HUES6 (cell line): Measurements from ENCODE around the gene SKIL.

Experiments used
- H3K27ac ChIP-seq: 2 replicates; pipeline ENCODE4 v1.7.0; 2013; ENCODE audit warnings: low read depth, mild to moderate bottlenecking, low read length, inconsistent platforms
- H3K27me3 ChIP-seq: 2 replicates; pipeline ENCODE4 v1.6.1; 2013; ENCODE audit warnings: low read length; ENCODE audit not compliant: control insufficient read depth, insufficient read depth
- H3K36me3 ChIP-seq: 2 replicates; pipeline ENCODE4 v1.6.1; 2013; ENCODE audit warnings: low read length; ENCODE audit not compliant: control insufficient read depth, insufficient read depth
- H3K4me1 ChIP-seq: 2 replicates; pipeline ENCODE4 v1.6.1; 2013; ENCODE audit warnings: low read length; ENCODE audit not compliant: control insufficient read depth, insufficient read depth
- H3K4me3 ChIP-seq: 2 replicates; pipeline ENCODE4 v1.5.1; 2013; ENCODE audit warnings: low read depth, low read length
- H3K9ac ChIP-seq: one replicate; pipeline ENCODE4 v1.6.1; 2013; ENCODE audit warnings: mild to moderate bottlenecking, low read length
- H3K9me3 ChIP-seq: 2 replicates; pipeline ENCODE4 v1.6.1; 2013; ENCODE audit warnings: low read depth, low read length; ENCODE audit not compliant: control insufficient read depth, insufficient read depth

Gene SKIL, protein sequence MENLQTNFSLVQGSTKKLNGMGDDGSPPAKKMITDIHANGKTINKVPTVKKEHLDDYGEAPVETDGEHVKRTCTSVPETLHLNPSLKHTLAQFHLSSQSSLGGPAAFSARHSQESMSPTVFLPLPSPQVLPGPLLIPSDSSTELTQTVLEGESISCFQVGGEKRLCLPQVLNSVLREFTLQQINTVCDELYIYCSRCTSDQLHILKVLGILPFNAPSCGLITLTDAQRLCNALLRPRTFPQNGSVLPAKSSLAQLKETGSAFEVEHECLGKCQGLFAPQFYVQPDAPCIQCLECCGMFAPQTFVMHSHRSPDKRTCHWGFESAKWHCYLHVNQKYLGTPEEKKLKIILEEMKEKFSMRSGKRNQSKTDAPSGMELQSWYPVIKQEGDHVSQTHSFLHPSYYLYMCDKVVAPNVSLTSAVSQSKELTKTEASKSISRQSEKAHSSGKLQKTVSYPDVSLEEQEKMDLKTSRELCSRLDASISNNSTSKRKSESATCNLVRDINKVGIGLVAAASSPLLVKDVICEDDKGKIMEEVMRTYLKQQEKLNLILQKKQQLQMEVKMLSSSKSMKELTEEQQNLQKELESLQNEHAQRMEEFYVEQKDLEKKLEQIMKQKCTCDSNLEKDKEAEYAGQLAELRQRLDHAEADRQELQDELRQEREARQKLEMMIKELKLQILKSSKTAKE

DNA sequence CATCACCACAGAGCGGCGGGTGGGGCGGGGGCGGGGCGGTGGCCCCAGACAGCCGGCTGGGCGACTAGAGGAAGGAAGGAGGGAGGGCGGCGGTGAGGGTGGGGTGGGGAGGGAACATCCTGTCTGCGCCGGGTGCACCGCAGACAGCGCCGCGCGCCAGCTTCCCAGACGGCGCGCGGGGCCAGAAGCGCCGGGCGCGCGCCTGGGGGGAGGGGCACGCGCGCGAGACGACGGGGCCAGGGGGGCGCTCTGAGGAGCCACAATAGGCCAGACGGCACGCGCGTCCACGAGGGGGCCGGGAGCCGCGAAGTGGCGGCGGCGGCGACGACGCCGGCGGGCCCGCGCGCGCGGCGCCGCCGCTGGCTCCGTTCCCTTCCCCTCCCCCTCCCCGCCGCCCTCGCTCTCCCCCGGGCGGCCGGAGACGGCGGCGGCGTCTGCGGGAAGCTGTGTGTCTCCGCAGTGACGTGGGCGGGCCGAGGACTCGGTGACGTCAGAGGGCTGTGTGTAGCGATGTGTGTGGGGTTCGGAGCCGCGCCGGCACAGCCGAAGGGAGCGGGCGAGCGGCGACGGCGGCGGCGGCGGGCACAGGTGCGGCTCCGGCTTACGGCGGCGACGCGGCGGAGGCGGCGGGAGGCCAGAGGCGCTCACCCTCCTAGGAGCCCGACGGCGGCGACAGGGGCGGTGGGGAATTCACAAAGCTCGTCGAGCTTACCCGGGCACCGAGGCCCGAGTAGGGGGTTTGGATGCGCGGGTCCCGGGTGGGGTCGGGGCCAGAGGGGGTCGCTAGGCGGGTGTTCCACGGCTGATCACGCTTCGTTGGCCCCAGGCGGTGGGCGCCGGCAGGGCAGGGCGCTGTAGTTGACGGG lies at the start of gene SKIL:
Gene SKIL (plus strand): TSS at position 540 of the 866 bp plus-strand sequence. CDS start 2,617 bp downstream, outside the sequence.
- Histone ChIP-seq H3K4me1 (peaks cover 38% of the 10 kb centered on the region), H3K9me3 (no peaks in the 10 kb centered on the region), H3K36me3 (peaks cover 30% of the 10 kb centered on the region), H3K4me3 (peak within 1 kb of the TSS; percentile 78), H3K27ac (peak within 1 kb of the TSS; percentile 98), H3K27me3 (no peaks in the 10 kb centered on the region), H3K9ac (peak within 1 kb of the TSS; percentile 96)

DNA sequence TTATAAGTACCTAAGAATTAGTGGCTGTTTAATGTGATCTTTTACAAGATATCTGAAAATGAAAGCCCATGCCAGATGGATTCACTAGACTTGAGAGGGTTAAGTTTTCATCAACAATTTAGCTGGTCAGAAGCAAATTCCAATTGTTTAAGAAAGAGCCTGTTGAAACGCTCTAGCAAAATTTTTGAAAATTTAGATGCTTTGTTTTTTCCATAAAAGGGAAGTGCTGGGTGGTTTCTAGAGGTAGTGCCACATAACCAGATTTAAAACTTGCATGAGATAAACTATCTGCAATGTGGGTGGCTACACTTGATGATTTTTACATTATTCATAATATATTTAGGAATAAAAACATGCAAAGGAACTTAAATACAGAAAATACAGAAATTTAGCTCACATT lies 48.5 kb upstream of the SKIL start:
- Histone ChIP-seq H3K27ac (no peak overlapping the region), H3K36me3 (peaks cover 4% of the 10 kb centered on the region; the same call in 1 of the 2 replicates), H3K9ac (no peak overlapping the region), H3K4me3 (no peak overlapping the region), H3K27me3 (no peaks in the 10 kb centered on the region), H3K9me3 (no peaks in the 10 kb centered on the region), H3K4me1 (no peaks in the 10 kb centered on the region; the same call in none of the 2 replicates)

DNA sequence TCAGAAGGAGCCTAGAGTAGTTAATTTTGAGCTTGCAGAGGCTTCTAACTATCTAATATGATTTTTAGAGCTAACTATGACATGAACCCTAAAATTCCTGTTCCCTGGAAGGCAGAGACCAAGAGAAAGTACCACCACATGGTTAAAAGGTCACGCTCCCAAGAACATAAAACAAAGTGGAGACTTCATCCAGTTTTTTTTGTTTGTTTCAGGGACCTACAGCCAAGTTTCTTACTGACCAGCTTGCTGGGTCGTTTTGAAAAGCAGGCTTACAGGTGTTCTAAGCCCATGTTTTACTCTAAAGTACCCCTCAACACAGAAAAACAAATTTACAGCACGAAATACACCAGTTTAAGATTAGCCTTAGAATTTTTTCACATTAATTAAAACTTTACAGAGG lies 39.6 kb upstream of the SKIL start:
- H3K9ac ChIP-seq, result no peak overlapping the region
- H3K36me3 ChIP-seq, result no peaks in the 10 kb centered on the region
- H3K9me3 ChIP-seq, result no peaks in the 10 kb centered on the region
- no peak overlapping the region for H3K27ac ChIP-seq
- H3K4me3 ChIP-seq, result no peak overlapping the region
- H3K27me3 ChIP-seq, result no peaks in the 10 kb centered on the region
- peaks cover 19% of the 10 kb centered on the region for H3K4me1 ChIP-seq

GRCh38 chr3:170320461-170321121 lies 36.9 kb upstream of the SKIL start:
- Histone ChIP-seq H3K27me3 (no peaks in the 10 kb centered on the region), H3K4me3 (no peak overlapping the region), H3K36me3 (no peaks in the 10 kb centered on the region), H3K9me3 (no peaks in the 10 kb centered on the region), H3K4me1 (peaks cover 25% of the 10 kb centered on the region), H3K9ac (no peak overlapping the region), H3K27ac (no peak overlapping the region)

DNA sequence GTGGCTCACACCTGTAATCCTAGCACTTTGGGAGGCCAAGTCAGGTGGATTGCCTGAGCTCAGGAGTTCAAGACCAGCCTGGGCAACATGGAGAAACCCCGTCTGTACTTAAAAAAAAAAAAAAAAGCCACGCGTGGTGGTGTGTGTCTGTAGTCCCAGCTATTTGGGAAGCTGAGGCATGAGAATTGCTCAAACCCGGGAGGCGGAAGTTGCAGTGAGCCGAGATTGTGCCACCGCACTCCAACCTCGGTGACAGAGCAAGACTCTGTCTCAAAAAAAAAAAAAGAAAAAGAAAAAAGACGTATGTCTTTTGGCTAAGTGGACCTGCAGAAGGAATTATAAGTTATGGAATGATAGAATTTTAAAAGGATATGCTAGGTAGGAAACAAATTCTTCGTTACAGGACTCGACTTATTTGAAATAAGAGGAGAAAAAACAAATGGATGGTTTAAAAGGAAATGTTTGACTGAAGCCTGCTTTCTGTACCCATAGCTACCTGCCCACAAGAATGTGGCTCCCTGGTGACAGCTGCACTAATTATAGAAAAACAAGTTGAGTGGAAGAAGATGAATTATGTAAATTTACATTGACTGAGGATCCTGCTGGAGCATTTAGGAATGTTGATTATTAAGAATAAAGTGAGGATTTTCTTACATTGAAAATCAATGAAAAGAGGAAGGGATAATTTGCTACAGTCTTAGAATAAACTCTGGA lies 36.0 kb upstream of the SKIL start:
- Histone ChIP-seq H3K9me3 (peaks cover 3% of the 10 kb centered on the region), H3K4me1 (peaks cover 25% of the 10 kb centered on the region), H3K36me3 (no peaks in the 10 kb centered on the region), H3K27me3 (no peaks in the 10 kb centered on the region), H3K9ac (no peak overlapping the region), H3K4me3 (no peak overlapping the region), H3K27ac (no peak overlapping the region)

- H3K4me1 ChIP-seq, result peaks cover 23% of the 10 kb centered on the region
- no peaks in the 10 kb centered on the region for H3K36me3 ChIP-seq
- no peak overlapping the region; the same call in 1 of the 2 replicates for H3K4me3 ChIP-seq
- no peaks in the 10 kb centered on the region for H3K27me3 ChIP-seq
- peaks cover 16% of the 10 kb centered on the region for H3K9me3 ChIP-seq
- H3K9ac ChIP-seq, result peak overlapping the region; percentile 7
- no peak overlapping the region for H3K27ac ChIP-seq
These were observed 34.8 kb upstream of the SKIL start for GRCh38 chr3:170322566-170323269.

GRCh38 chr3:170323331-170323730 lies 34.2 kb upstream of the SKIL start:
- H3K27me3 ChIP-seq, result no peaks in the 10 kb centered on the region
- H3K9ac ChIP-seq, result no peak overlapping the region
- H3K9me3 ChIP-seq, result peaks cover 22% of the 10 kb centered on the region
- no peak overlapping the region for H3K27ac ChIP-seq
- no peak overlapping the region for H3K4me3 ChIP-seq
- H3K36me3 ChIP-seq, result no peaks in the 10 kb centered on the region
- peaks cover 20% of the 10 kb centered on the region for H3K4me1 ChIP-seq

- no peak overlapping the region for H3K4me3 ChIP-seq
- peaks cover 20% of the 10 kb centered on the region for H3K4me1 ChIP-seq
- no peaks in the 10 kb centered on the region for H3K36me3 ChIP-seq
- H3K27ac ChIP-seq, result no peak overlapping the region
- no peaks in the 10 kb centered on the region for H3K27me3 ChIP-seq
- peaks cover 33% of the 10 kb centered on the region for H3K9me3 ChIP-seq
- no peak overlapping the region for H3K9ac ChIP-seq
These were observed 32.6 kb upstream of the SKIL start for GRCh38 chr3:170324962-170325361.

DNA sequence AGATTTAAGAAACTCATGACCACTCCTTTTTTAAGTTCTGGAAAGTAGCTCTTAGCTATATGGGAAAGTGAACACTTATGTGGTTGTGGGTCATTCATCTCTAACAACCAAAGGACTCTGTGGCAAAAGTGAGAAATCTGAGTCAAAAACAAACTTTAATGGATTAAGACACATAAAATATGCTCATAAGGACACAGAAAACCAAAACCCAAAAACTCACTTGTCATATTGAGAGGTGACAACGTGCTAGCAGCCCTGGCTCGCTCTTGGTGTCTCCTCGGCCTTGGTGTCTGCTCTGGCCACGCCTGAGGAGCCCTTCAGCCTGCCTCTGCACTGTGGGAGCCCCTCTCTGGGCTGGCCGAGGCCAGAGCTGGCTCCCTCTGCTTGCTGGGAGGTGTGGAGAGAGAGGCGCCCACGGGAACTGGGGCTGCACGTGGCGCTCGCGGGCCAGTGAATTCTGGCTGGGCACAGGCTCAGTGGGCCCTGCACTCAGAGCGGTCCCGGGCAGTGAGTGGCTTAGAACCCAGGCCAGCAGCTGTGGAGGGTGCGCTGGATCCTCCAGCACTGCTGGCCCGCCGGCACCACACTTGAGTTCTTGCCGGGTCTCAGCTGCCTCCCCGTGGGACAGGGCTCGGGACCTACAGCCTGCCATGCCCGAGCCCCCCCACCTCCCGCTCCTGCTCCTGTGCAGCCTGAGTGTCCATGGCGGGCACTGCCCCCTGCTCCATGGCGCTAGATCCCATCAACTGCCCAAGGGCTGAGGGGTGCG lies 30.3 kb upstream of the SKIL start:
- Histone ChIP-seq H3K9ac (no peak overlapping the region), H3K4me3 (no peak overlapping the region), H3K4me1 (peaks cover 13% of the 10 kb centered on the region), H3K9me3 (peaks cover 33% of the 10 kb centered on the region), H3K27me3 (no peaks in the 10 kb centered on the region), H3K36me3 (no peaks in the 10 kb centered on the region), H3K27ac (no peak overlapping the region)
